Right lobe of liver (tissue), 4 donors: Measurements from ENCODE around the gene DTX3.

Source experiments
- CTCF ChIP-seq, 4 donors: fragments of 200-600 bp in 3 of 4; fragments of 450-650 bp in 1 of 4; IDR thresholded peaks; one replicate each; pipeline versions ENCODE4 v1.5.1 to v1.8.0; 2016 to 2022; ENCODE audit warnings: antibody characterized with exemption in 4 of 4, mild to moderate bottlenecking in 2 of 4
- POLR2A ChIP-seq: fragments of 450-650 bp; IDR thresholded peaks from one replicate; pipeline ENCODE4 v1.6.1; 2017; ENCODE audit warnings: antibody characterized with exemption, mild to moderate bottlenecking
- donor health status: DM: no; HTN: no; CAD: no.
- donor health status: DM: no; HTN: no; CAD: no.
- donor health status: DM: no; HTN: yes; CAD: no.

DNA sequence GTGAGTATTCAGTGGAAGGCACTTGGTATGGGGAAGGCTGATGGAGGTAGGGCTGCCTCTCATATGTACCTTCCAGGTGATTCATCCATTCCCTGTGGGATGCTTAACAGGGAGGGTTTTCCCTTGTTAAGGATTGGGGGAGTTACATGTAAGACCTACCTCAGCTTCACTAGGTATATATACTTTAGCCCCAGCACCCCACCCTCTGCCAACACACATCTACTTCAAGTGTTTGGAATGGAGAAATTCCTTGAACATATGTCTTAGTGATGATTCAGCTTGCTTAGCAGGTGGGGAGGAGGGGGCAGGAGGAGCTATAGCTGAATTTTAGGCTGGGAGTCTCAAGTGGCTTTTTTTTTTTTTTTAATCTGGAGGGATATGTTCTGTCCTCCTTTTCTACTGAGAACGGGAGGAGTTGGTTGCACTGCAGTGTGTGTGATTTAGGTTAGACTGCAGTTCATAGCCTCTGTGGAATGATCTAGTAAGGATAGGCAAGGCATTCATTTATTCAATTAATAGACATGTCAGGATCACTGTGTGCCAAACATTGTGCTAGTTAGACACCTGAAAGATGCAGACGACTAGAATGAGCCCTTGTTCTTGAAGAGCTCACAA lies 12.0 kb upstream of the DTX3 start:
- no peak for TF ChIP-seq POLR2A
- TF ChIP-seq CTCF (IDR thresholded peaks at IDR 0.05): no peak
